ENCODE results near the gene TLE4.

The TLE4 gene

GRCh38 chr9:79630521-79631403 is 59.0 kb downstream of the TLE4 start:
- peaks cover 3% of the 10 kb centered on the region for H3K4me1 ChIP-seq (ENCODE audit: control insufficient read depth, insufficient read depth, low read depth, low read length)
- H3K27ac ChIP-seq (ENCODE audit: low read length, poor library complexity, severe bottlenecking) = no peak overlapping the region
- 83% methylated on average over 2 of the region's 5 CpGs for WGBS
- no peak overlapping the region for H4K8ac ChIP-seq (ENCODE audit: low read length)
- H3K79me1 ChIP-seq (replicated peaks; ENCODE audit: low read length, poor library complexity, severe bottlenecking) = peaks cover 17% of the 10 kb centered on the region
- H2AFZ ChIP-seq (ENCODE audit: low read depth, low read length) = no peak overlapping the region
- no peak overlapping the region for H2AK5ac ChIP-seq (ENCODE audit: low read length, severe bottlenecking)
- H3K9me3 ChIP-seq (ENCODE audit: control insufficient read depth, low read length) = no peaks in the 10 kb centered on the region
- H3K18ac ChIP-seq (ENCODE audit: low read depth in 1 of 2, low read length in 2 of 2) = no peak overlapping the region
- no peak overlapping the region for H3K14ac ChIP-seq (ENCODE audit: low read length in 2 of 2)
- H2BK12ac ChIP-seq (ENCODE audit: low read length in 2 of 2) = no peak overlapping the region
- no peak overlapping the region for H2BK5ac ChIP-seq (ENCODE audit: low read depth, low read length, poor library complexity, severe bottlenecking)
- no peaks in the 10 kb centered on the region for H3K27me3 ChIP-seq (ENCODE audit: control insufficient read depth in 1 of 2, insufficient read depth in 1 of 2, low read length in 2 of 2)
- H3K23ac ChIP-seq (ENCODE audit: low read length in 2 of 2) = no peak overlapping the region
- H3K4me3 ChIP-seq (ENCODE audit: insufficient read depth in 1 of 2, low read depth in 1 of 2, low read length in 2 of 2) = no peak overlapping the region
- H3K4me2 ChIP-seq (ENCODE audit: low read length, poor library complexity, severe bottlenecking) = no peak overlapping the region
- H4K91ac ChIP-seq (ENCODE audit: low read length) = no peak overlapping the region
- H3K4ac ChIP-seq (ENCODE audit: low read depth in 1 of 2, low read length in 2 of 2) = no peak overlapping the region
- no peak overlapping the region for H2BK120ac ChIP-seq (ENCODE audit: low read depth, low read length)
- no peak for DNase-seq
- peaks cover 0 to 3% of the 10 kb centered on the region in 2 experiments for H3K36me3 ChIP-seq (ENCODE audit: control insufficient read depth in 1 of 2, insufficient read depth in 2 of 2, low read depth in 1 of 2, low read length in 2 of 2)
- no peak overlapping the region for H3K9ac ChIP-seq (ENCODE audit: low read length)
- H2BK15ac ChIP-seq (ENCODE audit: low read depth, poor library complexity, severe bottlenecking) = no peak overlapping the region

- peaks cover 3% of the 10 kb centered on the region for H3K4me1 ChIP-seq (ENCODE audit: control insufficient read depth, insufficient read depth, low read depth, low read length)
- no peak for DNase-seq
- no peak overlapping the region for H3K27ac ChIP-seq (ENCODE audit: low read length, poor library complexity, severe bottlenecking)
- H3K14ac ChIP-seq (ENCODE audit: low read length in 2 of 2) = no peak overlapping the region
- H3K4ac ChIP-seq (ENCODE audit: low read depth in 1 of 2, low read length in 2 of 2) = no peak overlapping the region
- H4K91ac ChIP-seq (ENCODE audit: low read length) = no peak overlapping the region
- no peak overlapping the region for H2BK120ac ChIP-seq (ENCODE audit: low read depth, low read length)
- no peak overlapping the region for H3K4me3 ChIP-seq (ENCODE audit: insufficient read depth in 1 of 2, low read depth in 1 of 2, low read length in 2 of 2)
- H3K18ac ChIP-seq (ENCODE audit: low read depth in 1 of 2, low read length in 2 of 2) = no peak overlapping the region
- no peak overlapping the region for H3K4me2 ChIP-seq (ENCODE audit: low read length, poor library complexity, severe bottlenecking)
- H2BK12ac ChIP-seq (ENCODE audit: low read length in 2 of 2) = no peak overlapping the region
- no peaks in the 10 kb centered on the region for H3K27me3 ChIP-seq (ENCODE audit: control insufficient read depth in 1 of 2, insufficient read depth in 1 of 2, low read length in 2 of 2)
- peak overlapping the region; percentile 31 for H2AK5ac ChIP-seq (ENCODE audit: low read length, severe bottlenecking)
- peaks cover 18% of the 10 kb centered on the region for H3K79me1 ChIP-seq (replicated peaks; ENCODE audit: low read length, poor library complexity, severe bottlenecking)
- 100% methylated on average over 5 of the region's 5 CpGs for WGBS
- no peak overlapping the region for H2BK5ac ChIP-seq (ENCODE audit: low read depth, low read length, poor library complexity, severe bottlenecking)
- H3K23ac ChIP-seq (ENCODE audit: low read length in 2 of 2) = no peak overlapping the region
- no peak overlapping the region for H3K9ac ChIP-seq (ENCODE audit: low read length)
- H4K8ac ChIP-seq (ENCODE audit: low read length) = no peak overlapping the region
- H2AFZ ChIP-seq (ENCODE audit: low read depth, low read length) = no peak overlapping the region
- H3K36me3 ChIP-seq (ENCODE audit: control insufficient read depth in 1 of 2, insufficient read depth in 2 of 2, low read depth in 1 of 2, low read length in 2 of 2) = peaks cover 0 to 3% of the 10 kb centered on the region in 2 experiments
- no peak overlapping the region for H2BK15ac ChIP-seq (ENCODE audit: low read depth, poor library complexity, severe bottlenecking)
- no peaks in the 10 kb centered on the region for H3K9me3 ChIP-seq (ENCODE audit: control insufficient read depth, low read length)
Observed at GRCh38 chr9:79632060-79632459, 60.3 kb downstream of the TLE4 start.

GRCh38 chr9:79632705-79633104 is 60.9 kb downstream of the TLE4 start:
- Histone ChIP-seq H2BK5ac (ENCODE audit: low read depth, low read length, poor library complexity, severe bottlenecking) (no peak overlapping the region), H3K79me1 (replicated peaks; ENCODE audit: low read length, poor library complexity, severe bottlenecking) (peaks cover 17% of the 10 kb centered on the region), H3K18ac (ENCODE audit: low read depth in 1 of 2, low read length in 2 of 2) (no peak overlapping the region), H3K9ac (ENCODE audit: low read length) (no peak overlapping the region), H2BK120ac (ENCODE audit: low read depth, low read length) (no peak overlapping the region), H2BK15ac (ENCODE audit: low read depth, poor library complexity, severe bottlenecking) (no peak overlapping the region), H4K91ac (ENCODE audit: low read length) (no peak overlapping the region), H2BK12ac (ENCODE audit: low read length in 2 of 2) (no peak overlapping the region), H3K27ac (ENCODE audit: low read length, poor library complexity, severe bottlenecking) (no peak overlapping the region), H3K36me3 (ENCODE audit: control insufficient read depth in 1 of 2, insufficient read depth in 2 of 2, low read depth in 1 of 2, low read length in 2 of 2) (peaks cover 0 to 3% of the 10 kb centered on the region in 2 experiments), H2AFZ (ENCODE audit: low read depth, low read length) (no peak overlapping the region), H3K4me2 (ENCODE audit: low read length, poor library complexity, severe bottlenecking) (no peak overlapping the region), H3K4me3 (ENCODE audit: insufficient read depth in 1 of 2, low read depth in 1 of 2, low read length in 2 of 2) (no peak overlapping the region), H3K14ac (ENCODE audit: low read length in 2 of 2) (no peak overlapping the region), H3K23ac (ENCODE audit: low read length in 2 of 2) (no peak overlapping the region), H3K9me3 (ENCODE audit: control insufficient read depth, low read length) (no peaks in the 10 kb centered on the region), H3K4ac (ENCODE audit: low read depth in 1 of 2, low read length in 2 of 2) (no peak overlapping the region), H3K4me1 (ENCODE audit: control insufficient read depth, insufficient read depth, low read depth, low read length) (peaks cover 3% of the 10 kb centered on the region), H2AK5ac (ENCODE audit: low read length, severe bottlenecking) (no peak overlapping the region), H3K27me3 (ENCODE audit: control insufficient read depth in 1 of 2, insufficient read depth in 1 of 2, low read length in 2 of 2) (no peaks in the 10 kb centered on the region), H4K8ac (ENCODE audit: low read length) (no peak overlapping the region)
- 93% methylated on average over 1 of the region's 1 CpG for WGBS
- DNase-seq = no peak

- Histone ChIP-seq H3K9ac (ENCODE audit: low read length) (no peak overlapping the region), H3K79me1 (replicated peaks; ENCODE audit: low read length, poor library complexity, severe bottlenecking) (peaks cover 22% of the 10 kb centered on the region), H4K8ac (ENCODE audit: low read length) (no peak overlapping the region), H3K18ac (ENCODE audit: low read depth in 1 of 2, low read length in 2 of 2) (no peak overlapping the region), H3K9me3 (ENCODE audit: control insufficient read depth, low read length) (no peaks in the 10 kb centered on the region), H2BK12ac (ENCODE audit: low read length in 2 of 2) (no peak overlapping the region), H3K36me3 (ENCODE audit: control insufficient read depth in 1 of 2, insufficient read depth in 2 of 2, low read depth in 1 of 2, low read length in 2 of 2) (peaks cover 0 to 3% of the 10 kb centered on the region in 2 experiments), H2BK120ac (ENCODE audit: low read depth, low read length) (no peak overlapping the region), H3K23ac (ENCODE audit: low read length in 2 of 2) (no peak overlapping the region), H3K27me3 (ENCODE audit: control insufficient read depth in 1 of 2, insufficient read depth in 1 of 2, low read length in 2 of 2) (no peaks in the 10 kb centered on the region), H3K4ac (ENCODE audit: low read depth in 1 of 2, low read length in 2 of 2) (no peak overlapping the region), H3K4me1 (ENCODE audit: control insufficient read depth, insufficient read depth, low read depth, low read length) (peaks cover 3% of the 10 kb centered on the region), H3K14ac (ENCODE audit: low read length in 2 of 2) (no peak overlapping the region), H3K27ac (ENCODE audit: low read length, poor library complexity, severe bottlenecking) (no peak overlapping the region), H4K91ac (ENCODE audit: low read length) (no peak overlapping the region), H2BK15ac (ENCODE audit: low read depth, poor library complexity, severe bottlenecking) (no peak overlapping the region), H2AFZ (ENCODE audit: low read depth, low read length) (no peak overlapping the region), H2BK5ac (ENCODE audit: low read depth, low read length, poor library complexity, severe bottlenecking) (no peak overlapping the region), H3K4me3 (ENCODE audit: insufficient read depth in 1 of 2, low read depth in 1 of 2, low read length in 2 of 2) (no peak overlapping the region), H2AK5ac (ENCODE audit: low read length, severe bottlenecking) (no peak overlapping the region), H3K4me2 (ENCODE audit: low read length, poor library complexity, severe bottlenecking) (no peak overlapping the region)
- 74% methylated on average over 3 of the region's 3 CpGs for WGBS
- DNase-seq = no peak
Observed at GRCh38 chr9:79633558-79633957, 61.8 kb downstream of the TLE4 start.
